ENCODE results near the gene PARP8. TPM values are rescaled to one million over a fixed set of nuclear protein-coding genes. Genes with fewer than 3 reads are reported as not detected.

Gene PARP8
- total RNA-seq, 4 donors from 2014 or later = 6.5 to 25.2 (median 12.3) TPM

DNA sequence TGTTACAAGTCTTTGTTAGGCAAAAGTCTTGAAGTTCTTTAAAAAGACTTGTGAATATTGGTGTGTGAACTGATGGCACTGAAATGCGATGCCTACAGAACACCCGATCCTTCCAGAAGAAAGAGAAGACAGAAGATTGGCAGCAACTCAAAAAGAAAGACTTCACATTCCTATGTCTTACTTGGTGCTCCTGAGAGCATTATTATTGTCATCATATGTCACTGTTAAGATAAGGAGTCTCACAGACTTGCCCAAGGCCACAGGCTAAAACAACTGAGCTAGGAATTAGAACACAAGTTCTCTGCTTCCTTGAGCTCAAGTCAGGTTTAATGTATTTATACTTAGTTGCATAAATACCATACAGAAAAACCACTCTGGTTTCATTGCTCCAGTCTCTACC is 198.0 kb downstream of the PARP8 start:
- Histone ChIP-seq H3K4me3 (no peak overlapping the region), H3K27me3 (peaks cover 0 to 3% (median 0%) of the 10 kb centered on the region in 4 donors), H3K4me1 (no peaks in the 10 kb centered on the region), H3K27ac (no peak overlapping the region), H3K9me3 (no peaks in the 10 kb centered on the region), H3K36me3 (no peaks in the 10 kb centered on the region)
- TF ChIP-seq, protein P1, sequence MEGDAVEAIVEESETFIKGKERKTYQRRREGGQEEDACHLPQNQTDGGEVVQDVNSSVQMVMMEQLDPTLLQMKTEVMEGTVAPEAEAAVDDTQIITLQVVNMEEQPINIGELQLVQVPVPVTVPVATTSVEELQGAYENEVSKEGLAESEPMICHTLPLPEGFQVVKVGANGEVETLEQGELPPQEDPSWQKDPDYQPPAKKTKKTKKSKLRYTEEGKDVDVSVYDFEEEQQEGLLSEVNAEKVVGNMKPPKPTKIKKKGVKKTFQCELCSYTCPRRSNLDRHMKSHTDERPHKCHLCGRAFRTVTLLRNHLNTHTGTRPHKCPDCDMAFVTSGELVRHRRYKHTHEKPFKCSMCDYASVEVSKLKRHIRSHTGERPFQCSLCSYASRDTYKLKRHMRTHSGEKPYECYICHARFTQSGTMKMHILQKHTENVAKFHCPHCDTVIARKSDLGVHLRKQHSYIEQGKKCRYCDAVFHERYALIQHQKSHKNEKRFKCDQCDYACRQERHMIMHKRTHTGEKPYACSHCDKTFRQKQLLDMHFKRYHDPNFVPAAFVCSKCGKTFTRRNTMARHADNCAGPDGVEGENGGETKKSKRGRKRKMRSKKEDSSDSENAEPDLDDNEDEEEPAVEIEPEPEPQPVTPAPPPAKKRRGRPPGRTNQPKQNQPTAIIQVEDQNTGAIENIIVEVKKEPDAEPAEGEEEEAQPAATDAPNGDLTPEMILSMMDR (IDR thresholded peaks at IDR 0.05) = no peak
- no peak for DNase-seq
- intact Hi-C loops (cut with DNase I) = no loop called here
- WGBS, 2 donors = 31 to 54% methylated on average over 1 to 2 of the region's 2 CpGs

DNA sequence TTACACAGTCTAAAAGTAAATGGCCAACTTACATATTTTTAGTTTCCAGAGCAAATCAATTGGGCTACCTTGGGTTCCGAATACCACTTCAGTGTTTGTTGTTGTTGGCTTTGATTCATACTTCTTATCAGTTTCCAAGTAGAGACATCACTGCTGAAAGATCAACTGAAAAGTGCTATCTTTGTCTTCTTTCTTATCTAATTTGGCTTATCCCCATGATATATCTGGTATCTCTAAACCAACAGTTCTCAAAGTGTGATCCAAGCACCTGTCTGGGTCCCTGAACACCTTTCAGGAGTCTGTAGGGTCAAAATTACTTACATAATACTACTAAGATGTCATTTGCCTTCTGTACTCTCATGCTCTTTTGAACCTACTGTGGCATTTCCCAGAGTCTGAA is 200.0 kb downstream of the PARP8 start:
- no peaks in the 10 kb centered on the region for H3K36me3 ChIP-seq
- H3K4me3 ChIP-seq = no peak overlapping the region
- H3K27me3 ChIP-seq = peaks cover 0 to 11% (median 0%) of the 10 kb centered on the region in 4 donors
- no peak for DNase-seq
- H3K27ac ChIP-seq = no peak overlapping the region
- intact Hi-C loops (cut with DNase I) = no loop called here
- H3K4me1 ChIP-seq = no peaks in the 10 kb centered on the region
- WGBS, 2 donors = 52 to 61% methylated on average over 1 of the region's 1 CpG
- no peaks in the 10 kb centered on the region for H3K9me3 ChIP-seq
- TF ChIP-seq, protein P1 (IDR thresholded peaks at IDR 0.05) = no peak
- TF ChIP-seq POLR2A (IDR thresholded peaks at IDR 0.05) = no peak

DNA sequence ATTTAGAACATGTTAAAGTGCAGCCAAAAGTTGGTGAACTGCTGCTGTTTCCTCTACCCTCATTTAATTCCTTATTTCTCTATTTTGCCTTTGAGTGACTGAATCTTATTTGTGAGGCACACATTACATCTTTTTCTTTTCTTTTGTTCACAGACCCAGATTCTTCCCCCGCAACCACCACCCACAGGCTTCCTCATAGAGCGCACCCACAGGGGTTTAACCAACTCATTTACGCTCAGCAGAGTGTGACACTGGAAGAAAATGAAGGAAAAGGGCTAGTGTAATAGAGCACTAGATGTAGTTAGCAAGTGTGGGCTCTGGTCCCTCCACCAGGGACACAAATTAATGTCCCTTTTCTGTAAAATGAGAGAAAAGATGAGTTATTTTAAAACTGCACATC is 200.7 kb downstream of the PARP8 start:
- H3K27me3 ChIP-seq = peaks cover 0 to 10% (median 0%) of the 10 kb centered on the region in 4 donors

DNA sequence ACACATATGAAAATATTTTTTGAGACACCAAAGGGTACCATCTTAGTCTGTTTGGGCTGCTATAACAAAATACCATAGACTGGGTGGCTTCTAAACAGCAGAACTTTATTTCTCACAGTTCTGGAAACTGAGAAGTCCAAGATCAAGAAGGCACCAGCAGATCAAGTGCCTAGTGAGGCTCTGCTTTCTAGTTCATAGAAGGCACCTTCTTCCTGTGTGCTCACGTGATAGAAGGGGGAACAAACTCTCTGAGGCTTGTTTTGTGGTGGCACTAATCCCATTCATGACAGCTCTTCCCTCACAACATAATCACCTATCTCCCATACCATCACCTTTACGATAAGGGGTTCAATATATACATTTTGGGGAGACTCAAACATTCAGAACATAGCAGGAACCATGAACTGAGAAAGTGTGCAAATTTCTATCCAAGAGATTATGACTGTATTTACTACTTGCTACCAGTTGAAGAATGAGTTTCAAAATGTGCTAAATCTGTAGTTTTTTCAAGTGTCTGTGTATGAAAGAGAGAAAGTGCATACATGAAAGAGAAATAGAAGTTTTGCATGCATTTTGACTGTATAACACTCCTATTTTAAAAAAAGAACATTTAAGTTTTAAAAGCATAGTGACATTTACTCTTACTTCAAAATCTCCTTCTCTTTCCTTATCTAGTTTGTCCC is 207.3 kb downstream of the PARP8 start:
- peaks cover 0 to 9% (median 0%) of the 10 kb centered on the region in 4 donors for H3K27me3 ChIP-seq
- no peaks in the 10 kb centered on the region for H3K36me3 ChIP-seq
- no peaks in the 10 kb centered on the region for H3K9me3 ChIP-seq
- TF ChIP-seq POLR2A (IDR thresholded peaks at IDR 0.05) = no peak
- TF ChIP-seq, protein P1 (IDR thresholded peaks at IDR 0.05) = no peak
- no peak overlapping the region for H3K4me3 ChIP-seq
- WGBS, 2 donors = 46 to 54% methylated on average over 2 of the region's 2 CpGs
- DNase-seq = no peak
- intact Hi-C loops (cut with DNase I) = no loop called here
- H3K4me1 ChIP-seq = no peaks in the 10 kb centered on the region
- H3K27ac ChIP-seq = no peak overlapping the region

More for the DNA sequence above, 200.7 kb downstream of the PARP8 start:
- Histone ChIP-seq H3K27ac (no peak overlapping the region), H3K4me1 (no peaks in the 10 kb centered on the region), H3K4me3 (no peak overlapping the region), H3K9me3 (no peaks in the 10 kb centered on the region), H3K36me3 (no peaks in the 10 kb centered on the region)
- no peak for TF ChIP-seq POLR2A (IDR thresholded peaks at IDR 0.05)
- TF ChIP-seq, protein P1 (IDR thresholded peaks at IDR 0.05) = no peak
- DNase-seq = no peak
- intact Hi-C loops (cut with DNase I) = no loop called here
- 44 to 61% methylated on average over 3 of the region's 3 CpGs for WGBS, 2 donors

DNA sequence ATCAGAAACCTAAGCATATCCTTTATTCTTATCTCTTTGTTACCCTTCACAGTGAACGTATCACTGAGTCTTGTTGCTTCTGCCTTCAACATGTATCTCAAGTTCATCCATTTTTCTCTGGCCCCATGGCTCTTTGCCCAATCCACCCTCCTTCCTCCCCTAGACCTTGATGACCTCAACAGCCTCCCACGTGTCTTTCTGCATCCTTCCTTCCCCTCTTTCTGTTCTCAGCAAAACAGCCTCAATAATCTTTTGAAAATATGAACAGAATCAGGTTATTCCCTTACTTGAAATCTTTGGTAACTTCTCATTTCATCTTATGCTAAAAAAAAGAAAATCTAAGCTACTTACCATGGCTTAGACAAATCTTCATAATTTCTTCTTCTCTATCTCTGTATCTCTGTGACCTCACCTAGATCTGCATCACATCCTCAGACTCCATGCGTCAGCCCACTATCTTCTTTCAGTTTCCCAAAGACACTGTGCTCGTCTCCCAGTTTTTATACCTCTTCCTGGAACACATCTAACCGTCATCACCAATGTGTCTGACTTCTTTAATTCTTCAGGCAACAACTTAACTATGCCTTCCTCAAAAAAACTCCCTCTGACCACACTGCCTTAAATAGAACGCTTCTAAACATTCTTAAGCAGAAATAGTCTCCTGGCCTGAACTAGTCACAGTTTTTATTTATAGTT is 208.0 kb downstream of the PARP8 start:
- DNase-seq = no peak
- Histone ChIP-seq H3K36me3 (no peaks in the 10 kb centered on the region), H3K9me3 (no peaks in the 10 kb centered on the region), H3K27ac (no peak overlapping the region), H3K27me3 (peaks cover 0 to 9% (median 0%) of the 10 kb centered on the region in 4 donors), H3K4me3 (no peak overlapping the region), H3K4me1 (no peaks in the 10 kb centered on the region)
- WGBS, 2 donors = 54 to 67% methylated on average over 6 of the region's 6 CpGs
- TF ChIP-seq, protein P1 (IDR thresholded peaks at IDR 0.05) = no peak
- TF ChIP-seq POLR2A (IDR thresholded peaks at IDR 0.05) = no peak
- intact Hi-C loops (cut with DNase I) = no loop called here
